ENCODE data around the gene TNRC6B.

Gene TNRC6B

GRCh38 chr22:40241200-40241763 lies 63.6 kb downstream of the TNRC6B start:
- no peak for DNase-seq (ENCODE audit: low read depth)

GRCh38 chr22:40243891-40244290 lies 66.2 kb downstream of the TNRC6B start:
- no peak for DNase-seq (ENCODE audit: low read depth)

- DNase-seq (ENCODE audit: low read depth): no peak
These were observed 66.9 kb downstream of the TNRC6B start for GRCh38 chr22:40244586-40244985.

GRCh38 chr22:40247976-40248375 lies 70.3 kb downstream of the TNRC6B start:
- no peak for DNase-seq (ENCODE audit: low read depth)

GRCh38 chr22:40249286-40249685 lies 71.6 kb downstream of the TNRC6B start:
- DNase-seq (ENCODE audit: low read depth): no peak

- DNase-seq (ENCODE audit: low read depth): no peak
These were observed 72.9 kb downstream of the TNRC6B start for GRCh38 chr22:40250608-40251007.

GRCh38 chr22:40251106-40251505 lies 73.4 kb downstream of the TNRC6B start:
- no peak for DNase-seq (ENCODE audit: low read depth)

- DNase-seq (ENCODE audit: low read depth): no peak
These were observed 74.4 kb downstream of the TNRC6B start for GRCh38 chr22:40252146-40252545.

- no peak for DNase-seq (ENCODE audit: low read depth)
These were observed 78.8 kb downstream of the TNRC6B start for GRCh38 chr22:40256516-40256915.

- DNase-seq (ENCODE audit: low read depth): peak; percentile 8
These were observed 80.3 kb downstream of the TNRC6B start for GRCh38 chr22:40258017-40258416.

- DNase-seq (ENCODE audit: low read depth): peak; percentile 49
These were observed 80.8 kb downstream of the TNRC6B start for GRCh38 chr22:40258501-40258915.

- DNase-seq (ENCODE audit: low read depth): no peak
These were observed 84.1 kb downstream of the TNRC6B start for GRCh38 chr22:40261783-40262182.

GRCh38 chr22:40263191-40263590 lies 85.5 kb downstream of the TNRC6B start:
- DNase-seq (ENCODE audit: low read depth): no peak

- DNase-seq (ENCODE audit: low read depth): peak; percentile 36
These were observed 88.1 kb downstream of the TNRC6B start for GRCh38 chr22:40265783-40266182.

GRCh38 chr22:40270031-40270430 lies 92.3 kb downstream of the TNRC6B start:
- DNase-seq (ENCODE audit: low read depth): no peak

- no peak for DNase-seq (ENCODE audit: low read depth)
These were observed 93.1 kb downstream of the TNRC6B start for GRCh38 chr22:40270748-40271373.

- DNase-seq (ENCODE audit: low read depth): no peak
These were observed 93.7 kb downstream of the TNRC6B start for GRCh38 chr22:40271440-40271839.

GRCh38 chr22:40273319-40273718 lies 95.6 kb downstream of the TNRC6B start:
- DNase-seq (ENCODE audit: low read depth): no peak

GRCh38 chr22:40276996-40277823 lies 99.5 kb downstream of the TNRC6B start:
- peak; percentile 63 for DNase-seq (ENCODE audit: low read depth)

- DNase-seq (ENCODE audit: low read depth): no peak
These were observed 101.3 kb downstream of the TNRC6B start for GRCh38 chr22:40279017-40279416.

- no peak for DNase-seq (ENCODE audit: low read depth)
These were observed 104.0 kb downstream of the TNRC6B start for GRCh38 chr22:40281717-40282116.

GRCh38 chr22:40285513-40285912 lies 107.8 kb downstream of the TNRC6B start:
- DNase-seq (ENCODE audit: low read depth): no peak

- DNase-seq (ENCODE audit: low read depth): peak; percentile 36
These were observed 112.3 kb downstream of the TNRC6B start for GRCh38 chr22:40289991-40290459.
